GM19467 (cell line): Measurements from ENCODE around the gene SRSF9.

Source experiments
- ATAC-seq: cut with Tn5 transposase; IDR thresholded peaks from one replicate; pipeline ENCODE4 v1.9.1; 2021; ENCODE audit warnings: mild to moderate bottlenecking, moderate library complexity; ENCODE audit not compliant: unreplicated experiment

Gene SRSF9

GRCh38 chr12:120483621-120484020, 14.1 kb upstream of the SRSF9 start:
- ATAC-seq: no peak

GRCh38 chr12:120481022-120481767, 11.6 kb upstream of the SRSF9 start:
- no peak for ATAC-seq

- ATAC-seq: no peak
Observed at GRCh38 chr12:120480211-120480610, 10.7 kb upstream of the SRSF9 start.

- no peak for ATAC-seq
Observed at GRCh38 chr12:120479458-120479857, 9.9 kb upstream of the SRSF9 start.

- ATAC-seq: no peak
Observed at GRCh38 chr12:120475643-120476042, 6.1 kb upstream of the SRSF9 start.

GRCh38 chr12:120474616-120474960, 5.0 kb upstream of the SRSF9 start:
- no peak for ATAC-seq

GRCh38 chr12:120473807-120474615, 4.5 kb upstream of the SRSF9 start:
- no peak for ATAC-seq

- no peak for ATAC-seq
Observed at GRCh38 chr12:120472521-120472920, 3.0 kb upstream of the SRSF9 start.

- no peak for ATAC-seq
Observed at GRCh38 chr12:120470150-120470784, 719 bp upstream of the SRSF9 start.

GRCh38 chr12:120468821-120469449, 613 bp downstream of the SRSF9 start:
- no peak for ATAC-seq

GRCh38 chr12:120468325-120468820, 1.2 kb downstream of the SRSF9 start:
- no peak for ATAC-seq

- no peak for ATAC-seq
Observed at GRCh38 chr12:120467439-120467838, 2.1 kb downstream of the SRSF9 start.

- no peak for ATAC-seq
Observed at GRCh38 chr12:120466560-120467315, 2.8 kb downstream of the SRSF9 start.

- ATAC-seq: no peak
Observed at GRCh38 chr12:120465756-120466155, 3.8 kb downstream of the SRSF9 start.

- no peak for ATAC-seq
Observed at GRCh38 chr12:120463712-120464111, 5.8 kb downstream of the SRSF9 start.

- ATAC-seq: no peak
Observed at GRCh38 chr12:120462099-120462640, 7.4 kb downstream of the SRSF9 start.

- ATAC-seq: no peak
Observed at GRCh38 chr12:120460157-120460556, 9.4 kb downstream of the SRSF9 start.

GRCh38 chr12:120457133-120457532, 12.4 kb downstream of the SRSF9 start:
- ATAC-seq: no peak

- no peak for ATAC-seq
Observed at GRCh38 chr12:120455302-120455701, 14.2 kb downstream of the SRSF9 start.

- no peak for ATAC-seq
Observed at GRCh38 chr12:120453977-120454376, 15.6 kb downstream of the SRSF9 start.
